ENCODE results near the gene PCDHGA5.
"Not testable (repeated sequence)": the region's sequence is repeated elsewhere in the genome, so short reads cannot be mapped to it uniquely, and the experiment has no call there.

PCDHGA5 gene

GRCh38 chr5:141387557-141388311, 23.8 kb downstream of the PCDHGA5 start, which contains the start of gene PCDHGB4:
TSS of gene PCDHGB4 (plus strand) at chr5:141387698. CDS start at chr5:141387885, 187 bp downstream.
- not testable (repeated sequence) for H3K27ac Mint-ChIP-seq, DNase-seq, H3K4me1 Mint-ChIP-seq
- peak in 1 of 2 donors; percentile 34 for ATAC-seq (replicated peaks)
- Mint-ChIP-seq H3K27me3 (peaks cover 70 to 85% of the 10 kb centered on the region in 2 donors), H3K4me3 (peak within 1 kb of the TSS; percentile 57 to 68), H3K9me3 (peaks cover 17 to 19% of the 10 kb centered on the region in 2 donors), H3K36me3 (peaks cover 11 to 19% of the 10 kb centered on the region in 2 donors)

GRCh38 chr5:141388661-141389060, 24.7 kb downstream of the PCDHGA5 start:
- H3K27me3 Mint-ChIP-seq = peaks cover 67 to 84% of the 10 kb centered on the region in 2 donors
- DNase-seq (no peak), ATAC-seq (replicated peaks) (no peak)
- peaks cover 0 to 5% of the 10 kb centered on the region in 2 donors for H3K4me1 Mint-ChIP-seq
- H3K4me3 Mint-ChIP-seq = no peak overlapping the region
- peaks cover 19 to 20% of the 10 kb centered on the region in 2 donors for H3K9me3 Mint-ChIP-seq
- H3K36me3 Mint-ChIP-seq = peaks cover 9 to 17% of the 10 kb centered on the region in 2 donors
- H3K27ac Mint-ChIP-seq = no peak overlapping the region

- H3K27ac Mint-ChIP-seq = peak overlapping the region; percentile 52
- ATAC-seq (replicated peaks) (no peak), DNase-seq (no peak)
- peaks cover 0 to 5% of the 10 kb centered on the region in 2 donors for H3K4me1 Mint-ChIP-seq
- peaks cover 13 to 17% of the 10 kb centered on the region in 2 donors for H3K36me3 Mint-ChIP-seq
- peaks cover 67 to 83% of the 10 kb centered on the region in 2 donors for H3K27me3 Mint-ChIP-seq
- H3K4me3 Mint-ChIP-seq = no peak overlapping the region
- peaks cover 23 to 25% of the 10 kb centered on the region in 2 donors for H3K9me3 Mint-ChIP-seq
Measured at GRCh38 chr5:141389153-141390042, 25.4 kb downstream of the PCDHGA5 start.

GRCh38 chr5:141392429-141393198, 28.7 kb downstream of the PCDHGA5 start, which contains the start of gene PCDHGA8:
TSS of gene PCDHGA8 (plus strand) at chr5:141392633. CDS start at chr5:141392814, 181 bp downstream.
- DNase-seq (no peak), ATAC-seq (replicated peaks) (no peak)
- Mint-ChIP-seq H3K4me1 (peaks cover 0 to 5% of the 10 kb centered on the region in 2 donors), H3K27me3 (peaks cover 62 to 75% of the 10 kb centered on the region in 2 donors), H3K9me3 (peaks cover 20 to 22% of the 10 kb centered on the region in 2 donors), H3K27ac (peak within 1 kb of the TSS; percentile 73), H3K4me3 (peak within 1 kb of the TSS; percentile 2 to 47), H3K36me3 (peaks cover 16 to 20% of the 10 kb centered on the region in 2 donors)

- Mint-ChIP-seq H3K36me3 (peaks cover 16 to 20% of the 10 kb centered on the region in 2 donors), H3K4me3 (no peak overlapping the region), H3K27me3 (peaks cover 60 to 73% of the 10 kb centered on the region in 2 donors), H3K4me1 (peaks cover 0 to 5% of the 10 kb centered on the region in 2 donors), H3K9me3 (peaks cover 20 to 22% of the 10 kb centered on the region in 2 donors), H3K27ac (no peak overlapping the region)
- no peak for DNase-seq
- ATAC-seq (replicated peaks) = no peak
Measured at GRCh38 chr5:141393267-141393666, 29.3 kb downstream of the PCDHGA5 start.

GRCh38 chr5:141394401-141395187, 30.6 kb downstream of the PCDHGA5 start:
- not testable (repeated sequence) for DNase-seq; ATAC-seq (replicated peaks); H3K4me3 Mint-ChIP-seq; H3K4me1 Mint-ChIP-seq; H3K27ac Mint-ChIP-seq
- peaks cover 16 to 17% of the 10 kb centered on the region in 2 donors for H3K36me3 Mint-ChIP-seq
- peaks cover 20 to 23% of the 10 kb centered on the region in 2 donors for H3K9me3 Mint-ChIP-seq
- H3K27me3 Mint-ChIP-seq = peaks cover 59 to 72% of the 10 kb centered on the region in 2 donors

GRCh38 chr5:141397756-141398551, 34.0 kb downstream of the PCDHGA5 start, which contains the start of gene PCDHGB5:
TSS of gene PCDHGB5 (plus strand) at chr5:141397947. CDS start at chr5:141398128, 181 bp downstream.
- not testable (repeated sequence) for H3K4me1 Mint-ChIP-seq, DNase-seq
- ATAC-seq (replicated peaks) = peak; percentile 60 to 75
- Mint-ChIP-seq H3K9me3 (peaks cover 15 to 17% of the 10 kb centered on the region in 2 donors), H3K4me3 (peak within 1 kb of the TSS; percentile 65 to 67), H3K27ac (peak within 1 kb of the TSS; percentile 42), H3K27me3 (peaks cover 61 to 73% of the 10 kb centered on the region in 2 donors), H3K36me3 (peaks cover 15 to 17% of the 10 kb centered on the region in 2 donors)

- Mint-ChIP-seq H3K27ac (no peak overlapping the region), H3K4me1 (peaks cover 4 to 6% of the 10 kb centered on the region in 2 donors), H3K9me3 (peaks cover 14 to 17% of the 10 kb centered on the region in 2 donors), H3K27me3 (peaks cover 63 to 74% of the 10 kb centered on the region in 2 donors), H3K36me3 (peaks cover 17 to 19% of the 10 kb centered on the region in 2 donors), H3K4me3 (peak overlapping the region in 1 of 2 donors; percentile 6)
- ATAC-seq (replicated peaks) = no peak
- DNase-seq = no peak
Measured at GRCh38 chr5:141398608-141399007, 34.6 kb downstream of the PCDHGA5 start.

- no peak for DNase-seq
- Mint-ChIP-seq H3K27ac (peak overlapping the region; percentile 76), H3K27me3 (peaks cover 65 to 76% of the 10 kb centered on the region in 2 donors), H3K4me1 (peaks cover 4 to 6% of the 10 kb centered on the region in 2 donors), H3K36me3 (peaks cover 15 to 17% of the 10 kb centered on the region in 2 donors), H3K9me3 (peaks cover 9 to 12% of the 10 kb centered on the region in 2 donors), H3K4me3 (peak overlapping the region; percentile 22 to 66)
- no peak for ATAC-seq (replicated peaks)
Measured at GRCh38 chr5:141399555-141400258, 35.7 kb downstream of the PCDHGA5 start.

- no peak for ATAC-seq (replicated peaks)
- Mint-ChIP-seq H3K4me3 (peak within 1 kb of the TSS; percentile 60 to 71), H3K36me3 (peaks cover 12 to 14% of the 10 kb centered on the region in 2 donors), H3K27me3 (peaks cover 67 to 79% of the 10 kb centered on the region in 2 donors), H3K27ac (peak within 1 kb of the TSS; percentile 42), H3K9me3 (peaks cover 9 to 13% of the 10 kb centered on the region in 2 donors), H3K4me1 (peaks cover 4 to 6% of the 10 kb centered on the region in 2 donors)
- DNase-seq = no peak
Measured at GRCh38 chr5:141402553-141403243, 38.7 kb downstream of the PCDHGA5 start, which contains the start of gene PCDHGA9. TSS of gene PCDHGA9 (plus strand) at chr5:141402778. CDS start at chr5:141402953, 175 bp downstream.

GRCh38 chr5:141403387-141403786, 39.4 kb downstream of the PCDHGA5 start:
- ATAC-seq (replicated peaks) (no peak), DNase-seq (no peak)
- Mint-ChIP-seq H3K4me3 (no peak overlapping the region), H3K4me1 (peaks cover 5 to 6% of the 10 kb centered on the region in 2 donors), H3K9me3 (peaks cover 12 to 15% of the 10 kb centered on the region in 2 donors), H3K27me3 (peaks cover 74 to 85% of the 10 kb centered on the region in 2 donors), H3K27ac (no peak overlapping the region), H3K36me3 (peaks cover 14 to 17% of the 10 kb centered on the region in 2 donors)

Measured in stimulated activated naive B cell treated with anti-CD40 and anti-IgM and Interleukin-4, amounts not matched to agents 10 μg/mL and 1 μg/mL and 100 μg/mL, for 72 hours (primary cell).